HG03378 (cell line): Measurements from ENCODE around the gene TUBB2B.
"Not testable (repeated sequence)": the region's sequence is repeated elsewhere in the genome, so short reads cannot be mapped to it uniquely, and the experiment has no call there.

ENCODE experiments used
- ATAC-seq: cut with Tn5 transposase; IDR thresholded peaks from one replicate; pipeline ENCODE4 v1.9.1; 2021; ENCODE audit warnings: mild to moderate bottlenecking, moderate library complexity; ENCODE audit not compliant: unreplicated experiment

Gene TUBB2B

DNA sequence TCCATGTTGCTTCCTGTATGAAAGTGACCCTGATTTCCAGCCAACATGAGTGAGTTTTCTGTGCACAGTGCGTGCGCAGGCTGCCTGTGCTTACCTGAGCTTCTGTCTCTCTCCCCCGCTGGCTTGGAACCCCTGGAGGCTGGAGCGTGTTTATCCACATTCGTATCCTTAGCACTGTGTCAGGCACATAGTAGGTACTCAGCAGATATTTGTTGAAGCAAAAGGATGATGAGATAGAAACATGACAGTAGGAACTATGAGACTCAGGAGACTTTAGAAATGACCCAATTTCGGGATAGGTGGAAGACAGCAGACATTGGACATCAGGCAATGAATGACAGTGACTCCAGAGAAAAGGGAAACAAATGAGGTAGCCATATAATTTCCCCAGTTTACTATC is 15.2 kb downstream of the TUBB2B start:
- no peak for ATAC-seq

GRCh38 chr6:3211681-3212080 is 15.8 kb downstream of the TUBB2B start:
- ATAC-seq: no peak

DNA sequence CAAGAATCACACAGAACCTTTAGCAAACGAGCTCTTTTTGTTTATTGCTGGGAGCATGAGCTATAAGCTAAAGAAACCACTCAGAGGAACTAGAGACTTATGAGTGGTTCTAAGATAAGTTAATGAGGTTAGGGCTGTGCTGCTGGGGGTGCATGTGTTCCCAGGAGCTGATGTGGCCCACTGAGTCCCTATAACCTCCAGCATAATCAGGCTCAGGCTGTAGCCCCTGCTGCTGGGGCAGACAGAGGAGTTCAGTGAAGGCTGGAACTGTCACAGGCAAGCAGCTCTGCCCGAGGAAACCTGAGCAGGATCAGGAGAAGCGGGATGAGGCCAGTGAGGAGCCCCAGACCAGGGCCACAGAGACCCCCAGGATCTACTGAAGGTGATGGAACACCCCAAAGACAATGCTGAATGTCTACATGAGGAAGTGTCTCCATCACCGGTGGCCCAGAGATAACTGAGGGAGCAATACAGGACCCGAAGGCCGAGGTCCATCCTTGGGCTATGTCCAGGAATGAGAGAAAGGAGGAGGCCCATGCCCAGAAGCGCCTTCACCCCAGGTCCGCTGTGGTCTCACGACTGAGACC is 17.3 kb downstream of the TUBB2B start:
- no peak for ATAC-seq

DNA sequence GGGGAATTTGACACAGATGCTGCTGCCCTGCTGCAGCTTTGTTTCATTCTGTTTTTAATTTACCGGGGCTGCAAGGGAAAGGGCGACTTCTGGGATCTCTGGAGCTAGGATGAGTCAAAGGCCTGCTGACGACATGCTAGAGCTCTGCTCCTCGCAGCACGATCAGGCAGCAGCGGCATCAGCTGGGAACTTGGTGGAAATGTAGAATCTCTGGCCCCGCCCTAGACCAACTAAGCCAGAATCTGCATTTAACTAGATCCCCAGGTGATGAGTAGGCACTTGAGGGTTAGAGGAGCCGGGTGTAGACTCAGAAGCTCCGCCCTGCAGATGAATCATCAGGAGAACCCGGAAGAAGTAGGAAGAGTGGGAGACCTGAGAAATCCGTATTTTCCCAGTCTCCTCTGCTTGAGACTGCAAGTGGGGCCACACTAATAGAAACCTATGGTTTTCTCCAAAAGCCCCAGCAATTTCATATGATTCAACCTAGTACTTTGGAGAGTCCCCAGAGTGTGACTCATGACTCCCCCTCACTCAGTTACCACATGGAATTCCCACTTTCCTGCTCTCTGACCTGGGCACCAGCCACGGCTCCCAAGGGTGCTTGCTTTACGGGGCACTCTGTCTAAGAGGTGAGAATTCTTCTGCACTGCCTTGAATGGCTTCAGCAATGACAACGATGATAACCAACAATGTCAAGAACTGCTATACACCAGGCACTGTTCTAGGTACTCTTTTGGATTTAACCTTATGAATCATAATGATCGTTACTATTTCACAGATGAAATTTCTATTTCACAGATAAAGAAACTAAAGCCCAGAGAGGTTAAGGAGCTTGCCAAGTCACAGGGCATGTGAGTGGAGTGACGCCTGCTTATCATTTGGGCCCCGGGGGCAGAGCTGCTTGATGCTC is 18.1 kb downstream of the TUBB2B start:
- ATAC-seq: peak; percentile 59

GRCh38 chr6:3208775-3209113 is 18.7 kb downstream of the TUBB2B start:
- ATAC-seq: no peak

GRCh38 chr6:3208098-3208774 is 19.2 kb downstream of the TUBB2B start:
- ATAC-seq: no peak

DNA sequence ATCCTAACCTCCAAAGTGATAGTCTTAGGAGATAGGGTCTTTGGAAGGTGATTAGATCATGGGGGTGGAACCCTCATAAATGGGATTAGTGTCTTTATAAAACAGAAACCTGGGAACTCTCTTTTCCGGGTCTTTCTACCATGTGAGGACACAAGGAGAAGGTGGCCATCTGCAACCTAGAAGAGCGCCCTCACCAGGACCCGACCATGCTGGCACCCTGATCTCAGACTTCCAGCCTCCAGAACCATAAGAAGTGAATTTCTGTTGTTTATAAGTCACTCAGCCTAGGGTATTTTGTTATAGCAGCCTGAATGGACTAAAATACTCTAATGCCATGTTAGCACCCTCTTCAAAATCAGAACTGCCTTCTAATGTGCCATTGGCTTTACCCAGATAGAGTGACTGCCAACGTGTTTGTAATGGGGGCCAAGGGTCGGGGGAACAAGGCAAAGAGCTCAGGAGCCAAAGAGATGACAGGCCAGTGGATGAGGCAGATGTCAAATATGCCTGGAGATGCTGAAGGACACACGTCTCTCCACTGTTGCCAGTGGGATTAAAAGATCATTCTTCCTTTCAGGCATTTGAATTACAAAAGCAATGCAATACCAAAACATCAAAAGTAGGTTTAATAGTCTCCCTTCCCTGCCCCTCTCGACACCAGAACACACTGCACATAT is 21.0 kb downstream of the TUBB2B start:
- no peak for ATAC-seq

- ATAC-seq: no peak
Measured at GRCh38 chr6:3205913-3206312, 21.5 kb downstream of the TUBB2B start.

GRCh38 chr6:3204921-3205320 is 22.5 kb downstream of the TUBB2B start:
- no peak for ATAC-seq

- ATAC-seq: no peak
Measured at GRCh38 chr6:3202999-3203696, 24.3 kb downstream of the TUBB2B start.

GRCh38 chr6:3201388-3201787 is 26.1 kb downstream of the TUBB2B start:
- ATAC-seq: no peak

- ATAC-seq: no peak
Measured at GRCh38 chr6:3200682-3201081, 26.8 kb downstream of the TUBB2B start.

DNA sequence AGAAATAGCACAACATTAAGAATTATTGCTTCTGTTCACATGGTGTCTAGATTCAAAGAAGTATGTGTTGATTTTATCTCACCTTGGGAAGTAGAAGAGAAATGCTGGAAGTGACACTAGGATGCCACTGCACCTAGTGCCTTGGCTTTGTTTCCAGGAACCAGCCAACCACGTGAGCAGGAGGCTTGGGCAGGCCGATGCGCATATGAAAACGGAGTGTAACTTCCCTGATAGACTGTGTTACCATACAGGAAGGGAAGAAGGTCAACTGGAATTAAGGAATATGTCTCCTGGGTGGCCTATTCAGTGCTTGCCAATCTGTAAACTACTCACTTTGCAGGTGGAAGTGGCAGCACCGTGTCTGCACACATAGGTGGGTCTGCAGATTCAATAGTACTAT is 28.1 kb downstream of the TUBB2B start:
- ATAC-seq: no peak

GRCh38 chr6:3197734-3198133 is 29.7 kb downstream of the TUBB2B start:
- not testable (repeated sequence) for ATAC-seq

GRCh38 chr6:3196770-3197169 is 30.7 kb downstream of the TUBB2B start:
- ATAC-seq: no peak

DNA sequence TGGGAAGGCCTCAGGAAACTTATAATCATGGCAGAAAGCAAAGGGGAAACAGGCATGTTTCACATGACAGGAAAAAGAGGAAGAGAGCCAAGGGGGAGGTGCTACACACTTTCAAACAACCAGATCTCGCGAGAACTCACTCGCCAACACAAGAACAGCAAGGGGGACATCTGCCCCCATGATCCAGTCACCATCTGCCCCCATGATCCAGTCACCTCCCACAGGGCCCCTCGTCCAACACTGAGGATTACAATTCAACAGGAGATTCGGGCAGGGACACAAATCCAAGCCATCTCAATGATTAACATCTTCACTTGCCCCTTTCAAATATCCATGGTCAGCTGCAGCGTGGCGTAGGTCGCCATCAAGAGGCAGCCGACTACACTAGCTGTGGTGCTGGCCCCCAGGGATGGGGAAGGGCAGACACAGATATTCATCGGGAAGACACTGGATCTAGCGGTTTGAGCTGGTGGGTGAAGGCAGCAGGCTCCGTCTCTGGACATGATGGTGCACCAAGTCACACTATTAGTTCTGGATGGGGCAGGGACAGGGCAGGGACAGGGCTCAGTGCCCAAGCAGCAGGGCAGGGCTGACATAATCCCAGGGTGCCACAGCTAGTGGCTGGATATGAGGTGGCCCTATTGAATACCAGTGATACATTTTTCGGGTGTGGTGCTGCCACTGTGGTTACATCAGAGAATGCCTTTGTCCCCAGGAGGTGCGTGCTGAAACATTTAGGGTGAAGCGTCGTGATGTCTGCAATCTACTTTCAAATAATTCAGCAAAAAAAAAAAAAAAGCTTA is 31.6 kb downstream of the TUBB2B start:
- no peak for ATAC-seq

DNA sequence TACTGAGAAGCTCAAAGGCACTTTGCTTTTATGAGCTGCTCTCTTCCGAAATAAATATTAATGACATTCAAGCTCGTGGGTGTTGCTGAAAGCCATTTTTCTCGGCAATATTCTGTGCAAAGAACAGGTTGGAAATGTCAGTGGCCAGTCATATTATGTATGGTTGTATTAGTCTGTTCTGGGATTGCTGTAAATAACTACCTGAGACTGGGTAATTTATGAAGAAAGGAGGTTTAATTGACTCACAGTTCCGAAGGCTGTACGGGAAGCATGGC is 32.1 kb downstream of the TUBB2B start:
- ATAC-seq: no peak

DNA sequence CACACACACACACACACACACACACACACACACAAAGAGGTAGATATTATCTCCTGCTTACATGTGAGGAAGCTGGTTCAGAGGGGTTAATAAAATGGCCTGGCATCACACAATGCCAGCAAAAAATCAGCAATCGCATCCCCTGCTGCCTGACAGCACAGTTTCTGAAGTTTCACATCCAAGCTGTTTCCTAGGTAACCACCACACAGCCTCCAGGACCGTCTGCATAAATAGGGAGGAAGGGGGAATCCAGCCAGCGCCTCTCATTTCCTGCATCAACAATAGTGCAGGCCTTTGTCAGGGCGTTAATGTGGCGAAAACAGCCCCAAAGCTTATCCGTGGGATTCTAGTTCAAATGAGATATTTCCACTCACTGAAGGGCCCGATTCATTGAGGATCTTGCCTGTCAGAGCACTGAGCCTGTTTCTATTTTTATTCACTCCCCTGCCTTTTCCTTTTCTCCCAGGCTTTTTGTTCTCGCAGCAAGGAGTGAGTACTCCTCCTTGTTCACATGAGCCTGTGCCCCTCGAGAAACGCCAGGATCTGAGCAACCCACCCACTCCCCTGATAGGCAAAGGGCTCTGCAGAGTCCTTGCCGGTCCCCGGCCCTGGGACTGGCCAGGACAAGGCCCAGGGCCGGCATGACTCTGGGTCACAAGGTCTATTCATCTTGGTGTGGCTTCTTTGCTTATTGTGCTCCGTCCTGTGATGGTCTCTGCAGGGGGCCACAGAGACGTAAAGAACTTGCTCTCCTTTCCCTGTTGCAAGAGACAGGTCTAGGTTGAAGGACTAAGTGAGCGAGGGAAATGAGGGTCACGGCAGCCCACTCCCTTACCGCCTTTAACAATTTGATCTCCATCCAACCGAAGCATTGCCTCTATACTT is 32.7 kb downstream of the TUBB2B start:
- ATAC-seq: no peak

DNA sequence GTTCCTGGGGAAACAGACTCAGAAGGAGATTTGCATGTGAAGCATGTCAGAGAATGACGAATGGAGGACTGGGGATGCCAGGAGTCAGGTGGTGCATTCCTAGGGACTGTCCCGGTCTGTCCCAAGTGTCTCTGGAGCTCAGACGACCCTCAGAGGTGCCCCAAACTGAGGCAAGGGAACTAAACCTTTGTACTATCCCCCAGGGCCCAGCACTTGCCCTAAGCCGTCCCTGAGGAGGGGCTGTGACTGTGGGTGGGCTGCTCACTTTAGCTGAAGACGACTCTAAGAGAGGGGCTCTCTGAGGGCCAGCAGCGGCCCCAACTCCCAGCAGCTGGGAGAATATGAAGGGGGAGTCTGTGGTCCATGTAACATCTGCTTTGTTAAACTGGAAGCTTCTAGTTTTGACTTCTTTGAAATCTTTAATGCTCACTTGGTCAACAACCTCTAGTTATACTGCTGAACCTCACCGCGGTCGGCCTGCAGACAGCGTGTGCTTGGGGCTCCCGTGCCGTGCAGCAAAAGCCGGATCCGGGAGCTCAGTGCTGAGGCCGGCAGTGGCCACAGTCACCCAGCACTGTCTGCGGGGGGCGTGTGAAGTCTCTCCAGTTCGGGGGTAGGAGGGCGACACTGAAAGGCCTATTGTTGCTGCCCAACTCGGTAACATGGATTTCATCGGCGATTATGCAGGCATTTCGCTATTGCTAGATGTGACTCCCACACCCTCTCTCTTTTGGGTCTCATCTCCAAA is 34.2 kb downstream of the TUBB2B start:
- ATAC-seq: no peak
